Neuronal stem cell (in vitro differentiated cells): Measurements from ENCODE around the gene DIP2B.

ENCODE experiments used
- DNase-seq: peaks from one replicate; pipeline ENCODE4 v3.0.0-alpha.2; 2013; ENCODE audit warnings: low spot score
- H2AFZ ChIP-seq: one replicate; pipeline ENCODE4 v1.6.1; 2013; ENCODE audit warnings: mild to moderate bottlenecking, low read length, inconsistent platforms
- H2AK5ac ChIP-seq: 2 replicates; pipeline ENCODE4 v1.6.1; 2013; ENCODE audit warnings: low read depth, mild to moderate bottlenecking, inconsistent platforms, low read length, moderate library complexity, mixed read lengths
- H2BK120ac ChIP-seq: 2 replicates; pipeline ENCODE4 v1.6.1; 2013; ENCODE audit warnings: low read depth, mild to moderate bottlenecking, inconsistent platforms, low read length, moderate library complexity, mixed read lengths
- H2BK12ac ChIP-seq: one replicate; pipeline ENCODE4 v1.6.1; 2013; ENCODE audit warnings: low read length, inconsistent platforms
- H2BK15ac ChIP-seq: 2 replicates; pipeline ENCODE4 v1.6.1; 2013; ENCODE audit warnings: mild to moderate bottlenecking, low read length, inconsistent platforms, mixed read lengths
- H2BK5ac ChIP-seq: one replicate; pipeline ENCODE4 v1.6.1; 2013; ENCODE audit warnings: inconsistent platforms, mild to moderate bottlenecking, low read length, moderate library complexity
- H3K14ac ChIP-seq: one replicate; pipeline ENCODE4 v1.6.1; 2013; ENCODE audit warnings: low read length, inconsistent platforms
- H3K18ac ChIP-seq: 2 replicates; pipeline ENCODE4 v1.6.1; 2013; ENCODE audit warnings: low read length, inconsistent platforms
- H3K23ac ChIP-seq: 2 replicates; pipeline ENCODE4 v1.6.1; 2013; ENCODE audit warnings: low read depth, mild to moderate bottlenecking, mixed read lengths, low read length, inconsistent platforms; ENCODE audit not compliant: poor library complexity
- H3K27ac ChIP-seq: replicated peaks from 3 replicates; pipeline ENCODE4 v1.5.1; 2013; ENCODE audit warnings: low read length, inconsistent platforms
- H3K27me3 ChIP-seq, 3 experiments: 2 replicates each; pipeline ENCODE4 v1.6.1; 2013; ENCODE audit warnings: low read length in 3 of 3, mild to moderate bottlenecking in 2 of 3, inconsistent platforms in 1 of 3, low read depth in 1 of 3, mixed read lengths in 1 of 3, moderate library complexity in 1 of 3; ENCODE audit not compliant: control insufficient read depth in 3 of 3, insufficient read depth in 3 of 3
- H3K36me3 ChIP-seq, 2 donors: replicated peaks in 1 of 2; 2 replicates each; pipeline ENCODE4 v1.6.1; 2013; ENCODE audit warnings: low read length in 2 of 2; ENCODE audit not compliant: control insufficient read depth in 2 of 2, insufficient read depth in 2 of 2
- H3K4ac ChIP-seq: 2 replicates; pipeline ENCODE4 v1.6.1; 2013; ENCODE audit warnings: inconsistent platforms, mild to moderate bottlenecking, low read length, moderate library complexity
- H3K4me1 ChIP-seq, 2 donors: 1 replicate in 1 of 2; 2 replicates in 1 of 2; pipeline ENCODE4 v1.6.1; 2013; ENCODE audit warnings: low read length in 2 of 2, low read depth in 1 of 2; ENCODE audit not compliant: control insufficient read depth in 2 of 2, insufficient read depth in 1 of 2
- H3K4me2 ChIP-seq: one replicate; pipeline ENCODE4 v1.6.1; 2013; ENCODE audit warnings: mild to moderate bottlenecking, low read length, inconsistent platforms; ENCODE audit not compliant: insufficient read depth, poor library complexity, severe bottlenecking
- H3K4me3 ChIP-seq, 2 donors: 2 replicates each; pipeline ENCODE4 v1.5.1; 2013; ENCODE audit warnings: low read length in 2 of 2, mild to moderate bottlenecking in 2 of 2, inconsistent platforms in 1 of 2, moderate library complexity in 1 of 2
- H3K79me1 ChIP-seq: one replicate; pipeline ENCODE4 v1.6.1; 2013; ENCODE audit warnings: low read depth, mild to moderate bottlenecking, inconsistent platforms, low read length, moderate library complexity
- H3K9ac ChIP-seq: one replicate; pipeline ENCODE4 v1.6.1; 2013; ENCODE audit warnings: mild to moderate bottlenecking, low read depth, low read length, inconsistent platforms; ENCODE audit not compliant: poor library complexity
- H3K9me3 ChIP-seq, 2 donors: replicated peaks in 1 of 2; 2 replicates each; pipeline versions ENCODE3 to v1.6.1; 2013; ENCODE audit warnings: low read length in 2 of 2, mild to moderate bottlenecking in 2 of 2, inconsistent platforms in 1 of 2, low read depth in 1 of 2, mixed read lengths in 1 of 2, moderate library complexity in 1 of 2; ENCODE audit not compliant: control insufficient read depth in 2 of 2, insufficient read depth in 1 of 2
- H4K8ac ChIP-seq: one replicate; pipeline ENCODE4 v1.6.1; 2013; ENCODE audit warnings: low read depth, mild to moderate bottlenecking, inconsistent platforms, low read length, moderate library complexity
- H4K91ac ChIP-seq: one replicate; pipeline ENCODE4 v1.6.1; 2013; ENCODE audit warnings: low read length, low read depth, mild to moderate bottlenecking, inconsistent platforms; ENCODE audit not compliant: poor library complexity
- WGBS, 2 donors: extraction: QIAGEN DNeasy Blood & Tissue Kit; methylation state at CpG; one replicate each; pipeline ENCODE4 v1.1.7; 2013; ENCODE audit warnings: missing lambda C conversion rate in 2 of 2, mixed read lengths in 1 of 2; ENCODE audit not compliant: insufficient read length in 2 of 2, insufficient replicate concordance in 1 of 2; ENCODE audit errors: extremely low coverage in 2 of 2; 5-methylcytosine and 5-hydroxymethylcytosine counted together

The DIP2B gene

GRCh38 chr12:50636505-50636904, 131.7 kb downstream of the DIP2B start:
- no peak overlapping the region for H3K23ac ChIP-seq
- H4K91ac ChIP-seq = no peak overlapping the region
- no peak overlapping the region for H2BK12ac ChIP-seq
- H2BK15ac ChIP-seq = no peak overlapping the region
- H2AK5ac ChIP-seq = no peak overlapping the region
- H3K9me3 ChIP-seq = no peaks in the 10 kb centered on the region
- peaks cover 0 to 13% of the 10 kb centered on the region in 2 donors for H3K36me3 ChIP-seq
- H3K18ac ChIP-seq = no peak overlapping the region
- H3K4me1 ChIP-seq = peaks cover 2 to 6% of the 10 kb centered on the region in 2 donors
- no peak overlapping the region for H3K4ac ChIP-seq
- H2BK5ac ChIP-seq = no peak overlapping the region
- H3K14ac ChIP-seq = no peak overlapping the region
- no peak overlapping the region for H3K4me3 ChIP-seq
- H2AFZ ChIP-seq = no peak overlapping the region
- WGBS, 2 donors = no CpG with 5 or more reads among the region's 3 CpGs
- no peak for DNase-seq
- H3K9ac ChIP-seq = no peak overlapping the region
- H3K27me3 ChIP-seq = no peaks in the 10 kb centered on the region
- H2BK120ac ChIP-seq = no peak overlapping the region
- H4K8ac ChIP-seq = no peak overlapping the region
- H3K4me2 ChIP-seq = no peak overlapping the region
- H3K27ac ChIP-seq = no peak overlapping the region
- H3K79me1 ChIP-seq = no peaks in the 10 kb centered on the region

- Histone ChIP-seq H2BK12ac (no peak overlapping the region), H2AK5ac (no peak overlapping the region), H3K9me3 (no peaks in the 10 kb centered on the region), H4K91ac (no peak overlapping the region), H3K18ac (no peak overlapping the region), H3K4me1 (peaks cover 2 to 9% of the 10 kb centered on the region in 2 donors), H4K8ac (no peak overlapping the region), H2BK15ac (no peak overlapping the region), H3K27ac (no peak overlapping the region), H2BK120ac (no peak overlapping the region), H3K36me3 (peaks cover 1 to 11% of the 10 kb centered on the region in 2 donors), H2AFZ (no peak overlapping the region), H3K23ac (no peak overlapping the region), H2BK5ac (no peak overlapping the region), H3K4ac (no peak overlapping the region), H3K79me1 (no peaks in the 10 kb centered on the region), H3K4me2 (no peak overlapping the region), H3K9ac (no peak overlapping the region), H3K4me3 (no peak overlapping the region), H3K27me3 (no peaks in the 10 kb centered on the region), H3K14ac (no peak overlapping the region)
- no CpG with 5 or more reads among the region's 4 CpGs for WGBS, 2 donors
- DNase-seq = no peak
These were observed 133.2 kb downstream of the DIP2B start for GRCh38 chr12:50637870-50638481.

- Histone ChIP-seq H2BK15ac (no peak overlapping the region), H4K8ac (no peak overlapping the region), H3K27me3 (no peaks in the 10 kb centered on the region), H2BK12ac (no peak overlapping the region), H3K4me2 (no peak overlapping the region), H2BK5ac (no peak overlapping the region), H3K9me3 (no peaks in the 10 kb centered on the region), H4K91ac (no peak overlapping the region), H3K14ac (no peak overlapping the region), H3K4ac (no peak overlapping the region), H3K79me1 (no peaks in the 10 kb centered on the region), H3K18ac (no peak overlapping the region), H2AFZ (no peak overlapping the region), H3K9ac (no peak overlapping the region), H2AK5ac (no peak overlapping the region), H3K23ac (no peak overlapping the region), H3K4me1 (peaks cover 2 to 9% of the 10 kb centered on the region in 2 donors), H2BK120ac (no peak overlapping the region), H3K27ac (no peak overlapping the region), H3K4me3 (no peak overlapping the region), H3K36me3 (peaks cover 1 to 11% of the 10 kb centered on the region in 2 donors)
- DNase-seq = no peak
These were observed 133.7 kb downstream of the DIP2B start for GRCh38 chr12:50638482-50638880.

- H2AK5ac ChIP-seq = no peak overlapping the region
- no peak overlapping the region for H2BK15ac ChIP-seq
- no peak overlapping the region for H3K4me3 ChIP-seq
- H3K23ac ChIP-seq = no peak overlapping the region
- H3K4ac ChIP-seq = no peak overlapping the region
- no peak for DNase-seq
- H3K18ac ChIP-seq = no peak overlapping the region
- H2BK120ac ChIP-seq = no peak overlapping the region
- no peak overlapping the region for H2BK5ac ChIP-seq
- no peak overlapping the region for H3K9ac ChIP-seq
- no peak overlapping the region for H2AFZ ChIP-seq
- peaks cover 1 to 17% of the 10 kb centered on the region in 2 donors for H3K36me3 ChIP-seq
- no peak overlapping the region for H4K91ac ChIP-seq
- no peaks in the 10 kb centered on the region for H3K79me1 ChIP-seq
- H3K27ac ChIP-seq = no peak overlapping the region
- H3K9me3 ChIP-seq = no peaks in the 10 kb centered on the region
- no peak overlapping the region for H4K8ac ChIP-seq
- no CpG with 5 or more reads among the region's 4 CpGs for WGBS, 2 donors
- H2BK12ac ChIP-seq = no peak overlapping the region
- no peak overlapping the region for H3K4me2 ChIP-seq
- H3K27me3 ChIP-seq = no peaks in the 10 kb centered on the region
- H3K14ac ChIP-seq = no peak overlapping the region
- peaks cover 2 to 9% of the 10 kb centered on the region in 2 donors for H3K4me1 ChIP-seq
These were observed 134.9 kb downstream of the DIP2B start for GRCh38 chr12:50639721-50640120.
